A549 (cell line): ENCODE results near the gene CTDP1. TPM values are rescaled to one million over a fixed set of nuclear protein-coding genes. Genes with fewer than 3 reads are reported as not detected.

ENCODE experiments used
- ATAC-seq, 2 experiments: fragments of 200-7000 bp in 1 of 2; fragments of >200 bp in 1 of 2; cut with Nextera tagmentation in 1 of 2; cut with Tn5 transposase in 1 of 2; 3 replicates each; pipeline versions ENCODE4 v1.8.0 to v1.9.1; 2018 to 2020; ENCODE audit warnings: mild to moderate bottlenecking in 1 of 2, moderate library complexity in 1 of 2
- CTCF ChIA-PET: fragments of 300-600 bp; sonication (Branson Sonifier 250); formaldehyde crosslinking; extraction: SDS; loops from one replicate; lab custom pipeline; 2021; ENCODE audit warnings: antibody characterized with exemption, inconsistent platforms; lab: Yijun Ruan, JAX
- POLR2A ChIA-PET: fragments of 350-600 bp; formaldehyde crosslinking; extraction: SDS; loops from one replicate; lab custom pipeline; 2021; ENCODE audit warnings: antibody characterized with exemption, inconsistent platforms; lab: Yijun Ruan, JAX
- DNase-seq, 2 experiments: peaks; one replicate each; pipeline versions ENCODE4 v3.0.0 to v3.0.0-alpha.2; 2011 to 2016; ENCODE audit warnings: low read depth in 1 of 2, low spot score in 1 of 2
- FAIRE-seq: peaks from 2 replicates; lab custom pipeline; 2011; peaks lifted over from hg19 to GRCh38; lab: Jason Lieb, UNC
- H3K27ac ChIP-seq, 2 experiments: fragments of >200 bp; sonication (Bioruptor Twin); formaldehyde crosslinking; 3 replicates each; pipeline ENCODE4 v1.5.1; 2016 to 2017
- H3K4me1 ChIP-seq: fragments of >200 bp; sonication (Bioruptor Twin); formaldehyde crosslinking; 3 replicates; pipeline ENCODE4 v1.6.1; 2016
- H3K4me2 ChIP-seq: fragments of >200 bp; sonication (Bioruptor Twin); formaldehyde crosslinking; 3 replicates; pipeline ENCODE4 v1.6.1; 2016
- H3K4me3 ChIP-seq: fragments of >200 bp; sonication (Bioruptor Twin); formaldehyde crosslinking; 3 replicates; pipeline ENCODE4 v1.5.1; 2016
- H3K9me3 ChIP-seq: fragments of >200 bp; sonication (Bioruptor Twin); formaldehyde crosslinking; 3 replicates; pipeline ENCODE4 v1.6.1; 2016
- BHLHE40 ChIP-seq: IDR thresholded peaks from 2 replicates; pipeline ENCODE4 v1.6.1; 2012; ENCODE audit warnings: low read depth, low read length, inconsistent platforms
- CBX8 ChIP-seq: fragments of 200-600 bp; sonication (generic); IDR thresholded peaks from 2 replicates; pipeline ENCODE4 v1.6.1; 2016
- EHF ChIP-seq: fragments of 250-450 bp; sonication (Bioruptor Pico); IDR thresholded peaks from 2 replicates; pipeline ENCODE4 v1.5.0; 2020; ENCODE audit warnings: mild to moderate bottlenecking
- EHMT2 ChIP-seq: fragments of 200-600 bp; sonication (generic); IDR thresholded peaks from 2 replicates; pipeline ENCODE4 v1.6.1; 2016; ENCODE audit warnings: antibody characterized with exemption, low read depth, mild to moderate bottlenecking, moderate library complexity
- EP300 ChIP-seq, 2 experiments: fragments of >200 bp; sonication (Bioruptor Twin); formaldehyde crosslinking; IDR thresholded peaks; 2 replicates in 1 of 2; 3 replicates in 1 of 2; pipeline ENCODE4 v1.6.1; 2016 to 2017
- FOSB ChIP-seq: fragments of 250-450 bp; sonication (Bioruptor Pico); IDR thresholded peaks from 2 replicates; pipeline ENCODE4 v1.5.0; 2020; ENCODE audit warnings: mild to moderate bottlenecking, moderate library complexity
- HDAC2 ChIP-seq: fragments of 200-600 bp; sonication (generic); IDR thresholded peaks from 2 replicates; pipeline ENCODE4 v1.6.1; 2016
- HEYL ChIP-seq: fragments of 250-450 bp; sonication (Bioruptor Pico); IDR thresholded peaks from 2 replicates; pipeline ENCODE4 v1.8.0; 2021; ENCODE audit warnings: mild to moderate bottlenecking, moderate library complexity
- HOXA7 ChIP-seq: fragments of 250-450 bp; sonication (Bioruptor Pico); IDR thresholded peaks from 2 replicates; pipeline ENCODE4 v1.5.0; 2020; ENCODE audit warnings: mild to moderate bottlenecking, moderate library complexity
- JUNB ChIP-seq: fragments of >200 bp; sonication (Bioruptor Twin); formaldehyde crosslinking; IDR thresholded peaks from 2 replicates; pipeline ENCODE4 v1.6.1; 2016
- KDM1A ChIP-seq: fragments of 200-600 bp; sonication (generic); IDR thresholded peaks from 2 replicates; pipeline ENCODE4 v1.6.1; 2016; ENCODE audit warnings: low read depth, mild to moderate bottlenecking
- MAFK ChIP-seq: fragments of 450-650 bp; IDR thresholded peaks from 2 replicates; pipeline ENCODE4 v1.6.1; 2014; ENCODE audit not compliant: partially characterized antibody
- MAZ ChIP-seq: fragments of 150-350 bp; IDR thresholded peaks from 2 replicates; pipeline ENCODE4 v1.6.1; 2014; ENCODE audit warnings: antibody characterized with exemption, low read depth, low read length, borderline replicate concordance
- MYC ChIP-seq: IDR thresholded peaks from 2 replicates; pipeline ENCODE4 v1.6.1; 2012; ENCODE audit warnings: mild to moderate bottlenecking, inconsistent platforms, low read length, improper control_type of control experiment, borderline replicate concordance
- NPAS2 ChIP-seq: fragments of 250-450 bp; sonication (Bioruptor Pico); IDR thresholded peaks from 2 replicates; pipeline ENCODE4 v1.8.0; 2022; ENCODE audit warnings: mild to moderate bottlenecking, moderate library complexity, borderline replicate concordance
- NR3C1 ChIP-seq: fragments of >200 bp; sonication (Bioruptor Twin); formaldehyde crosslinking; IDR thresholded peaks from 3 replicates; pipeline ENCODE4 v1.6.1; 2017
- PHF8 ChIP-seq: fragments of 200-600 bp; sonication (generic); IDR thresholded peaks from 2 replicates; pipeline ENCODE4 v1.6.1; 2016; ENCODE audit warnings: low read depth, mild to moderate bottlenecking, antibody characterized with exemption, moderate library complexity, borderline replicate concordance
- POLR2A ChIP-seq: IDR thresholded peaks from 2 replicates; pipeline ENCODE4 v1.6.1; 2012; ENCODE audit warnings: mild to moderate bottlenecking, low read length
- RAD21 ChIP-seq, 2 experiments: fragments of >200 bp in 1 of 2; sonication (Bioruptor Twin) in 1 of 2; formaldehyde crosslinking in 1 of 2; IDR thresholded peaks in 1 of 2; conservative IDR thresholded peaks in 1 of 2; 2 replicates in 1 of 2; 3 replicates in 1 of 2; pipeline ENCODE4 v1.6.1; 2012 to 2018; ENCODE audit warnings: inconsistent platforms in 1 of 2
- RARB ChIP-seq: fragments of 250-450 bp; sonication (Bioruptor Pico); IDR thresholded peaks from 2 replicates; pipeline ENCODE4 v1.8.0; 2021; ENCODE audit warnings: mild to moderate bottlenecking, moderate library complexity
- REST ChIP-seq: fragments of 200-600 bp; sonication (generic); IDR thresholded peaks from 2 replicates; pipeline ENCODE4 v1.6.1; 2016; ENCODE audit warnings: antibody characterized with exemption, mild to moderate bottlenecking, moderate library complexity
- RFX5 ChIP-seq: fragments of 450-650 bp; IDR thresholded peaks from 2 replicates; pipeline ENCODE4 v1.7.1; 2014; ENCODE audit warnings: antibody characterized with exemption, mild to moderate bottlenecking, moderate library complexity
- RNF2 ChIP-seq: fragments of 200-600 bp; sonication (generic); IDR thresholded peaks from 2 replicates; pipeline ENCODE4 v1.6.1; 2016; ENCODE audit warnings: low read depth, mild to moderate bottlenecking, antibody characterized with exemption, moderate library complexity, borderline replicate concordance
- ZFP36 ChIP-seq: fragments of 450-650 bp; IDR thresholded peaks from 2 replicates; pipeline ENCODE4 v1.6.1; 2014; ENCODE audit warnings: borderline replicate concordance; ENCODE audit not compliant: partially characterized antibody
- ZNF302 ChIP-seq: fragments of 250-450 bp; sonication (Bioruptor Pico); IDR thresholded peaks from 2 replicates; pipeline ENCODE4 v1.9.0; 2021; ENCODE audit warnings: inconsistent platforms, mild to moderate bottlenecking, moderate library complexity
- WGBS: methylation state at CpG from one replicate; pipeline ENCODE4 v1.1.6; 2017; ENCODE audit errors: missing lambda C conversion rate; 5-methylcytosine and 5-hydroxymethylcytosine counted together
- polyA plus RNA-seq, 4 experiments: library from polyadenylated mRNA; depleted of rRNA in 3 of 4; stranded (reverse); fragments of >200 nt; fragmentation: RNase III in 1 of 4; extraction: RNeasy Plus Mini Kit Qiagen cat#74134 plus additional on column Dnase treatment in 1 of 4; gene quantifications; 2 replicates in 3 of 4; 3 replicates in 1 of 4; pipeline ENCODE4 v1.2.3, GENCODE V29; 2011 to 2017
- TF ChIP-seq, protein P1 (sequence below): fragments of 150-350 bp; IDR thresholded peaks from 2 replicates; pipeline ENCODE4 v1.6.1; 2014; ENCODE audit warnings: low read depth, mild to moderate bottlenecking, low read length
- TF ChIP-seq, protein P2 (sequence below): fragments of >200 bp; sonication (Bioruptor Twin); formaldehyde crosslinking; IDR thresholded peaks from 2 replicates; pipeline ENCODE4 v1.6.1; 2016
- TF ChIP-seq, protein P3 (sequence below): IDR thresholded peaks from 2 replicates; pipeline ENCODE4 v1.6.1; 2012

CTDP1 gene
- polyA plus RNA-seq, 2 of the 4 experiments (the other 2 are of a cell fraction), result 6.8 to 12.1 TPM

GRCh38 chr18:79771446-79772107, 92.0 kb downstream of the CTDP1 start:
- ChIA-PET CTCF (no interaction called here), POLR2A (no interaction called here)
- Histone ChIP-seq H3K4me1 (no peaks in the 10 kb centered on the region), H3K9me3 (peaks cover 8% of the 10 kb centered on the region; the same call in 1 of the 3 replicates), H3K4me2 (no peak overlapping the region), H3K27ac (no peak overlapping the region), H3K4me3 (no peak overlapping the region)
- DNase-seq (no peak), FAIRE-seq (no peak), ATAC-seq (no peak)
- WGBS, result 20% methylated on average over 4 of the region's 35 CpGs
- TF ChIP-seq, protein P1, sequence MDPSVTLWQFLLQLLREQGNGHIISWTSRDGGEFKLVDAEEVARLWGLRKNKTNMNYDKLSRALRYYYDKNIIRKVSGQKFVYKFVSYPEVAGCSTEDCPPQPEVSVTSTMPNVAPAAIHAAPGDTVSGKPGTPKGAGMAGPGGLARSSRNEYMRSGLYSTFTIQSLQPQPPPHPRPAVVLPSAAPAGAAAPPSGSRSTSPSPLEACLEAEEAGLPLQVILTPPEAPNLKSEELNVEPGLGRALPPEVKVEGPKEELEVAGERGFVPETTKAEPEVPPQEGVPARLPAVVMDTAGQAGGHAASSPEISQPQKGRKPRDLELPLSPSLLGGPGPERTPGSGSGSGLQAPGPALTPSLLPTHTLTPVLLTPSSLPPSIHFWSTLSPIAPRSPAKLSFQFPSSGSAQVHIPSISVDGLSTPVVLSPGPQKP, result no peak
- TF ChIP-seq RFX5 (no peak), ZFP36 (no peak), HOXA7 (CRISPR knock-in tag) (no peak), PHF8 (no peak)
- TF ChIP-seq, protein P2, sequence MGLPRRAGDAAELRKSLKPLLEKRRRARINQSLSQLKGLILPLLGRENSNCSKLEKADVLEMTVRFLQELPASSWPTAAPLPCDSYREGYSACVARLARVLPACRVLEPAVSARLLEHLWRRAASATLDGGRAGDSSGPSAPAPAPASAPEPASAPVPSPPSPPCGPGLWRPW, result no peak

- TF ChIP-seq BHLHE40, result no peak
- no peak for TF ChIP-seq RAD21 (conservative IDR thresholded peaks at IDR 0.05 in 1 of 2, IDR thresholded peaks at IDR 0.05 in 1 of 2)
- no peak for TF ChIP-seq EP300 (IDR thresholded peaks at IDR 0.05)
- no peak for TF ChIP-seq MAZ
- no peak for TF ChIP-seq NR3C1
- TF ChIP-seq KDM1A, result no peak
- TF ChIP-seq POLR2A, result no peak
- no peak for TF ChIP-seq CBX8
- no peak for TF ChIP-seq MYC
- no peak for TF ChIP-seq ZNF302 (CRISPR knock-in tag)
- TF ChIP-seq JUNB, result no peak
- Histone ChIP-seq H3K4me1 (no peaks in the 10 kb centered on the region), H3K4me3 (no peak overlapping the region), H3K4me2 (no peak overlapping the region), H3K27ac (no peak overlapping the region), H3K9me3 (peaks cover 8% of the 10 kb centered on the region; the same call in 1 of the 3 replicates)
- ATAC-seq (no peak; a peak in 2 of 6 replicates), DNase-seq (no peak), FAIRE-seq (no peak)
- POLR2A ChIA-PET, result no interaction called here
- CTCF ChIA-PET, result no interaction called here
- WGBS, result 33% methylated on average over 24 of the region's 38 CpGs
These were observed 92.7 kb downstream of the CTDP1 start for GRCh38 chr18:79772108-79772864.

DNA sequence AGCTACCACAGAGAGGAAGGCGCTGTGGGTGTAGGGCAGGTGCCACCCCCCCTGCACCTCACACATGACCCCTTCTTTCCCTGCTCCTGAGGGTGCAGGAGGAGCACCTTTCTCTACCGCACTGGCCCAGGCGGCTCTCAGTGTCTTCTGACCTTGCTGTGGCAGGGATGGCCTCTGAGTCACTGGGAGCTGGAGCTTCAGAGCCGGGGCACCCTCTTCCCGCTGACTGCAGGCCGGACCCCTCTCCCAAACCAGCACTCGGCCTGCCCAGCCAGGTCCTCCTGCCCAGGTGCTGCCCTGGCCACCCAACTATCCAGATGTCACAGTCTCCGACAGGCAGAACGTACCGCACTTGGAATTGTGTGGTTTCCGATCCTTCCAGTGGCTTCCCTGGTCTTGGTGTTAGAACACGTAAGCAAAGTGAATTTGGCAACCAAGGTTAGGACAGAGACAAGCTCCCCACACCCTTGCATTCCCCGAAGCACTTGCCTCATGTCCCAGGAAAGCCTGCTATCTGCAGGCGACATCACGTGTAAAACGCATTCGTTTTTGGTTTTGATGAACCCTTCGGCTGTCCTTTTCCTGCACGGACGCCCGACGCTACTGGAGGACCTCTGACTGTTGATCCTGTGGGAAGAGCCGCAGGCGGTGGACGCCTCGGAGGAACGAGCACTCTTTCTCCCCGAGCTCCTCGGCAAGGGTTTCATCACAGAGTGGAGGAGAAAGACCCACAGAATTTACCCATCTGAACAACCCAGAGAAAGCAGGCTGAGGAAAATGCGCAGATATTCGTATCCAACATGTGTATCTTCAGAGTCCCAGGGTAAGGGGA, 93.5 kb downstream of the CTDP1 start:
- no peak overlapping the region for H3K27ac ChIP-seq
- no peak overlapping the region for H3K4me2 ChIP-seq
- FAIRE-seq, result no peak
- CTCF ChIA-PET, result no interaction called here
- H3K9me3 ChIP-seq, result peaks cover 3% of the 10 kb centered on the region; the same call in 1 of the 3 replicates
- WGBS, result 51% methylated on average over 24 of the region's 31 CpGs
- H3K4me3 ChIP-seq, result no peak overlapping the region
- H3K4me1 ChIP-seq, result no peaks in the 10 kb centered on the region
- ATAC-seq, result no peak; a peak in 1 of 6 replicates
- POLR2A ChIA-PET, result no interaction called here
- no peak for DNase-seq
- TF ChIP-seq EHF (CRISPR knock-in tag), result no peak
- TF ChIP-seq, protein P3, sequence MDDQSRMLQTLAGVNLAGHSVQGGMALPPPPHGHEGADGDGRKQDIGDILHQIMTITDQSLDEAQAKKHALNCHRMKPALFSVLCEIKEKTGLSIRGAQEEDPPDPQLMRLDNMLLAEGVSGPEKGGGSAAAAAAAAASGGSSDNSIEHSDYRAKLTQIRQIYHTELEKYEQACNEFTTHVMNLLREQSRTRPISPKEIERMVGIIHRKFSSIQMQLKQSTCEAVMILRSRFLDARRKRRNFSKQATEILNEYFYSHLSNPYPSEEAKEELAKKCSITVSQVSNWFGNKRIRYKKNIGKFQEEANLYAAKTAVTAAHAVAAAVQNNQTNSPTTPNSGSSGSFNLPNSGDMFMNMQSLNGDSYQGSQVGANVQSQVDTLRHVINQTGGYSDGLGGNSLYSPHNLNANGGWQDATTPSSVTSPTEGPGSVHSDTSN, result no peak
- no peak for TF ChIP-seq HDAC2
- TF ChIP-seq RARB (CRISPR knock-in tag), result no peak
- TF ChIP-seq EHMT2, result no peak
- TF ChIP-seq FOSB (CRISPR knock-in tag), result no peak
- TF ChIP-seq RNF2, result no peak
- no peak for TF ChIP-seq MAFK
- no peak for TF ChIP-seq ZNF302 (CRISPR knock-in tag)
- TF ChIP-seq NPAS2 (CRISPR knock-in tag), result no peak
- no peak for TF ChIP-seq HEYL (CRISPR knock-in tag)
- no peak for TF ChIP-seq REST
